WTC11 (cell line): Measurements from ENCODE around the gene SOS2. TPM values are rescaled to one million over a fixed set of nuclear protein-coding genes. Genes with fewer than 3 reads are reported as not detected.

Source experiments
- ATAC-seq: fragments of 200-7000 bp; cut with Tn5 transposase; 2 replicates; pipeline ENCODE4 v1.10.0; 2021; ENCODE audit warnings: mild to moderate bottlenecking, moderate library complexity
- CTCF ChIA-PET: fragments of 300-600 bp; sonication (Branson Sonifier 250); formaldehyde crosslinking; loops from one replicate; lab custom pipeline; 2021; ENCODE audit warnings: antibody characterized with exemption; lab: Charles Lee
- POLR2A ChIA-PET: fragments of 350-600 bp; sonication (Branson Sonifier 250); formaldehyde crosslinking; loops from one replicate; lab custom pipeline; 2021; ENCODE audit warnings: antibody characterized with exemption; lab: Charles Lee
- DNase-seq: peaks from one replicate; pipeline ENCODE4 v3.0.0; 2021; ENCODE audit warnings: low spot score
- H3K27ac Mint-ChIP-seq: 2 replicates; pipeline ENCODE4 v1.8.0; 2021; ENCODE audit warnings: mixed read lengths
- H3K27me3 Mint-ChIP-seq: 2 replicates; pipeline ENCODE4 v1.8.0; 2021; ENCODE audit warnings: low read depth, mild to moderate bottlenecking, moderate library complexity, mixed read lengths
- H3K36me3 Mint-ChIP-seq: 2 replicates; pipeline ENCODE4 v1.8.0; 2021; ENCODE audit warnings: mixed read lengths
- H3K4me1 Mint-ChIP-seq: 2 replicates; pipeline ENCODE4 v1.8.0; 2022; ENCODE audit warnings: mixed read lengths
- H3K4me3 Mint-ChIP-seq: 2 replicates; pipeline ENCODE4 v1.8.0; 2021; ENCODE audit warnings: mild to moderate bottlenecking, moderate library complexity, mixed read lengths
- H3K9me3 Mint-ChIP-seq: 2 replicates; pipeline ENCODE4 v1.8.0; 2021; ENCODE audit warnings: mixed read lengths
- ELF4 ChIP-seq: sonication (generic); formaldehyde crosslinking; IDR thresholded peaks from 2 replicates; pipeline ENCODE4 v1.8.1; 2022; ENCODE audit warnings: low read depth, mild to moderate bottlenecking, moderate library complexity, missing genetic modification reagents
- GTF2I ChIP-seq: fragments of 250-450 bp; sonication (Bioruptor Pico); conservative IDR thresholded peaks from 2 replicates; pipeline ENCODE4 v1.4.0; 2021; ENCODE audit warnings: mild to moderate bottlenecking
- NFATC4 ChIP-seq: fragments of 250-450 bp; sonication (Bioruptor Pico); IDR thresholded peaks from 2 replicates; pipeline ENCODE4 v1.9.0; 2021; ENCODE audit warnings: mild to moderate bottlenecking
- NR2C2 ChIP-seq: sonication (generic); formaldehyde crosslinking; IDR thresholded peaks from 2 replicates; pipeline ENCODE4 v1.8.0; 2022; ENCODE audit warnings: mild to moderate bottlenecking, missing genetic modification reagents
- RORB ChIP-seq: fragments of 250-450 bp; sonication (Bioruptor Pico); IDR thresholded peaks from 2 replicates; pipeline ENCODE4 v1.9.0; 2021; ENCODE audit warnings: mild to moderate bottlenecking
- SOX15 ChIP-seq: fragments of 250-450 bp; sonication (Bioruptor Pico); IDR thresholded peaks from 2 replicates; pipeline ENCODE4 v1.9.0; 2021; ENCODE audit warnings: mild to moderate bottlenecking
- TEAD1 ChIP-seq: sonication (generic); formaldehyde crosslinking; IDR thresholded peaks from 2 replicates; pipeline ENCODE4 v1.8.0; 2022; ENCODE audit warnings: mild to moderate bottlenecking, missing genetic modification reagents
- ZBTB21 ChIP-seq: sonication (generic); formaldehyde crosslinking; IDR thresholded peaks from 2 replicates; pipeline ENCODE4 v1.8.1; 2023; ENCODE audit warnings: mild to moderate bottlenecking, missing genetic modification reagents, borderline replicate concordance
- total RNA-seq: library from RNA; stranded (reverse); gene quantifications from 3 replicates; pipeline ENCODE4 v1.2.3, GENCODE V29; 2021
- TF ChIP-seq, protein P1 (sequence below): sonication (generic); formaldehyde crosslinking; IDR thresholded peaks from 2 replicates; pipeline ENCODE4 v1.8.0; 2022; ENCODE audit warnings: mild to moderate bottlenecking, missing genetic modification reagents
- TF ChIP-seq, protein P2 (sequence below): sonication (generic); formaldehyde crosslinking; IDR thresholded peaks from 2 replicates; pipeline ENCODE4 v1.8.0; 2023; ENCODE audit warnings: missing genetic modification reagents
- TF ChIP-seq, protein P3 (sequence below): sonication (generic); formaldehyde crosslinking; IDR thresholded peaks from 2 replicates; pipeline ENCODE4 v1.8.1; 2022; ENCODE audit warnings: mild to moderate bottlenecking, missing genetic modification reagents, moderate library complexity, borderline replicate concordance
- TF ChIP-seq, protein P4 (sequence below): fragments of 250-450 bp; sonication (Bioruptor Pico); IDR thresholded peaks from 2 replicates; pipeline ENCODE4 v1.9.0; 2021; ENCODE audit warnings: mild to moderate bottlenecking, borderline replicate concordance
- TF ChIP-seq, protein P5 (sequence below): sonication (generic); formaldehyde crosslinking; IDR thresholded peaks from 2 replicates; pipeline ENCODE4 v1.8.1; 2023; ENCODE audit warnings: mild to moderate bottlenecking, missing genetic modification reagents, moderate library complexity
- TF ChIP-seq, protein P6 (sequence below): sonication (generic); formaldehyde crosslinking; IDR thresholded peaks from 2 replicates; pipeline ENCODE4 v1.8.1; 2022; ENCODE audit warnings: low read depth, missing genetic modification reagents, borderline replicate concordance
- TF ChIP-seq, protein P7 (sequence below): sonication (generic); formaldehyde crosslinking; IDR thresholded peaks from 2 replicates; pipeline ENCODE4 v1.8.1; 2023; ENCODE audit warnings: mild to moderate bottlenecking, missing genetic modification reagents
- TF ChIP-seq, protein P8 (sequence below): sonication (generic); formaldehyde crosslinking; IDR thresholded peaks from 2 replicates; pipeline ENCODE4 v1.8.0; 2022; ENCODE audit warnings: mild to moderate bottlenecking, missing genetic modification reagents
- TF ChIP-seq, protein P9 (sequence below): sonication (generic); formaldehyde crosslinking; IDR thresholded peaks from 2 replicates; pipeline ENCODE4 v1.8.1; 2022; ENCODE audit warnings: low read depth, mild to moderate bottlenecking, moderate library complexity, missing genetic modification reagents, borderline replicate concordance

The SOS2 gene
- total RNA-seq, 1 experiment from 2014 or later: 11.0 TPM

DNA sequence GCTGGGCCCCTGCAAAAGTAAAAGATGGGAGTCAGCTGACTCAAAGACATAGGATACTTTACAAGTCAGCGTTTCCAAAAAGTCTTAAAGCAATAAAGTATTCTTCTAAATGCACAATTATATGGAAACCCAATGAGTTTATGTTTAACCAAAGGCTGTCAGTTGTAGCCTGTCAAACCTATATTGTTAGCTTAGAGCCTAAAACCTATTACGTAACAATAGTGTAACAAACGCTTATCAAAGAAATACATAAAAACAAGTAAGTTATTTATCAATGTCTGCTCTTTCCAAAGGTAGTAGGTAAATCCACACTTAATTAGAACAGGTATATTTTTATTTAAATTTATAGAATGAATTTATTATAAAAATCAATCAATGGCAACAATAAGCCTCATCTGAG is 15.9 kb upstream of the SOS2 start:
- ATAC-seq: no peak
- ChIA-PET POLR2A (no interaction called here), CTCF (no interaction called here)
- H3K4me3 Mint-ChIP-seq: no peak overlapping the region
- H3K27ac Mint-ChIP-seq: no peak overlapping the region
- H3K27me3 Mint-ChIP-seq: no peaks in the 10 kb centered on the region
- H3K9me3 Mint-ChIP-seq: peaks cover under 1% of the 10 kb centered on the region; the same call in 1 of the 2 replicates
- peaks cover 22% of the 10 kb centered on the region for H3K36me3 Mint-ChIP-seq
- DNase-seq: no peak
- H3K4me1 Mint-ChIP-seq: no peaks in the 10 kb centered on the region
- TF ChIP-seq GTF2I (CRISPR knock-in tag) (no peak), NFATC4 (CRISPR knock-in tag) (no peak), TEAD1 (CRISPR knock-in tag) (no peak), SOX15 (CRISPR knock-in tag) (no peak), ZBTB21 (CRISPR knock-in tag) (no peak)
- TF ChIP-seq, protein P1, sequence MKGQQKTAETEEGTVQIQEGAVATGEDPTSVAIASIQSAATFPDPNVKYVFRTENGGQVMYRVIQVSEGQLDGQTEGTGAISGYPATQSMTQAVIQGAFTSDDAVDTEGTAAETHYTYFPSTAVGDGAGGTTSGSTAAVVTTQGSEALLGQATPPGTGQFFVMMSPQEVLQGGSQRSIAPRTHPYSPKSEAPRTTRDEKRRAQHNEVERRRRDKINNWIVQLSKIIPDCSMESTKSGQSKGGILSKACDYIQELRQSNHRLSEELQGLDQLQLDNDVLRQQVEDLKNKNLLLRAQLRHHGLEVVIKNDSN (CRISPR knock-in tag): no peak
- TF ChIP-seq, protein P2, sequence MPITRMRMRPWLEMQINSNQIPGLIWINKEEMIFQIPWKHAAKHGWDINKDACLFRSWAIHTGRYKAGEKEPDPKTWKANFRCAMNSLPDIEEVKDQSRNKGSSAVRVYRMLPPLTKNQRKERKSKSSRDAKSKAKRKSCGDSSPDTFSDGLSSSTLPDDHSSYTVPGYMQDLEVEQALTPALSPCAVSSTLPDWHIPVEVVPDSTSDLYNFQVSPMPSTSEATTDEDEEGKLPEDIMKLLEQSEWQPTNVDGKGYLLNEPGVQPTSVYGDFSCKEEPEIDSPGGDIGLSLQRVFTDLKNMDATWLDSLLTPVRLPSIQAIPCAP (CRISPR knock-in tag): no peak
- TF ChIP-seq, protein P3, sequence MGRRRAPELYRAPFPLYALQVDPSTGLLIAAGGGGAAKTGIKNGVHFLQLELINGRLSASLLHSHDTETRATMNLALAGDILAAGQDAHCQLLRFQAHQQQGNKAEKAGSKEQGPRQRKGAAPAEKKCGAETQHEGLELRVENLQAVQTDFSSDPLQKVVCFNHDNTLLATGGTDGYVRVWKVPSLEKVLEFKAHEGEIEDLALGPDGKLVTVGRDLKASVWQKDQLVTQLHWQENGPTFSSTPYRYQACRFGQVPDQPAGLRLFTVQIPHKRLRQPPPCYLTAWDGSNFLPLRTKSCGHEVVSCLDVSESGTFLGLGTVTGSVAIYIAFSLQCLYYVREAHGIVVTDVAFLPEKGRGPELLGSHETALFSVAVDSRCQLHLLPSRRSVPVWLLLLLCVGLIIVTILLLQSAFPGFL (CRISPR knock-in tag): no peak
- TF ChIP-seq, protein P4, sequence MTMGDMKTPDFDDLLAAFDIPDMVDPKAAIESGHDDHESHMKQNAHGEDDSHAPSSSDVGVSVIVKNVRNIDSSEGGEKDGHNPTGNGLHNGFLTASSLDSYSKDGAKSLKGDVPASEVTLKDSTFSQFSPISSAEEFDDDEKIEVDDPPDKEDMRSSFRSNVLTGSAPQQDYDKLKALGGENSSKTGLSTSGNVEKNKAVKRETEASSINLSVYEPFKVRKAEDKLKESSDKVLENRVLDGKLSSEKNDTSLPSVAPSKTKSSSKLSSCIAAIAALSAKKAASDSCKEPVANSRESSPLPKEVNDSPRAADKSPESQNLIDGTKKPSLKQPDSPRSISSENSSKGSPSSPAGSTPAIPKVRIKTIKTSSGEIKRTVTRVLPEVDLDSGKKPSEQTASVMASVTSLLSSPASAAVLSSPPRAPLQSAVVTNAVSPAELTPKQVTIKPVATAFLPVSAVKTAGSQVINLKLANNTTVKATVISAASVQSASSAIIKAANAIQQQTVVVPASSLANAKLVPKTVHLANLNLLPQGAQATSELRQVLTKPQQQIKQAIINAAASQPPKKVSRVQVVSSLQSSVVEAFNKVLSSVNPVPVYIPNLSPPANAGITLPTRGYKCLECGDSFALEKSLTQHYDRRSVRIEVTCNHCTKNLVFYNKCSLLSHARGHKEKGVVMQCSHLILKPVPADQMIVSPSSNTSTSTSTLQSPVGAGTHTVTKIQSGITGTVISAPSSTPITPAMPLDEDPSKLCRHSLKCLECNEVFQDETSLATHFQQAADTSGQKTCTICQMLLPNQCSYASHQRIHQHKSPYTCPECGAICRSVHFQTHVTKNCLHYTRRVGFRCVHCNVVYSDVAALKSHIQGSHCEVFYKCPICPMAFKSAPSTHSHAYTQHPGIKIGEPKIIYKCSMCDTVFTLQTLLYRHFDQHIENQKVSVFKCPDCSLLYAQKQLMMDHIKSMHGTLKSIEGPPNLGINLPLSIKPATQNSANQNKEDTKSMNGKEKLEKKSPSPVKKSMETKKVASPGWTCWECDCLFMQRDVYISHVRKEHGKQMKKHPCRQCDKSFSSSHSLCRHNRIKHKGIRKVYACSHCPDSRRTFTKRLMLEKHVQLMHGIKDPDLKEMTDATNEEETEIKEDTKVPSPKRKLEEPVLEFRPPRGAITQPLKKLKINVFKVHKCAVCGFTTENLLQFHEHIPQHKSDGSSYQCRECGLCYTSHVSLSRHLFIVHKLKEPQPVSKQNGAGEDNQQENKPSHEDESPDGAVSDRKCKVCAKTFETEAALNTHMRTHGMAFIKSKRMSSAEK: no peak
- TF ChIP-seq, protein P5, sequence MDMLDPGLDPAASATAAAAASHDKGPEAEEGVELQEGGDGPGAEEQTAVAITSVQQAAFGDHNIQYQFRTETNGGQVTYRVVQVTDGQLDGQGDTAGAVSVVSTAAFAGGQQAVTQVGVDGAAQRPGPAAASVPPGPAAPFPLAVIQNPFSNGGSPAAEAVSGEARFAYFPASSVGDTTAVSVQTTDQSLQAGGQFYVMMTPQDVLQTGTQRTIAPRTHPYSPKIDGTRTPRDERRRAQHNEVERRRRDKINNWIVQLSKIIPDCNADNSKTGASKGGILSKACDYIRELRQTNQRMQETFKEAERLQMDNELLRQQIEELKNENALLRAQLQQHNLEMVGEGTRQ (CRISPR knock-in tag): no peak

DNA sequence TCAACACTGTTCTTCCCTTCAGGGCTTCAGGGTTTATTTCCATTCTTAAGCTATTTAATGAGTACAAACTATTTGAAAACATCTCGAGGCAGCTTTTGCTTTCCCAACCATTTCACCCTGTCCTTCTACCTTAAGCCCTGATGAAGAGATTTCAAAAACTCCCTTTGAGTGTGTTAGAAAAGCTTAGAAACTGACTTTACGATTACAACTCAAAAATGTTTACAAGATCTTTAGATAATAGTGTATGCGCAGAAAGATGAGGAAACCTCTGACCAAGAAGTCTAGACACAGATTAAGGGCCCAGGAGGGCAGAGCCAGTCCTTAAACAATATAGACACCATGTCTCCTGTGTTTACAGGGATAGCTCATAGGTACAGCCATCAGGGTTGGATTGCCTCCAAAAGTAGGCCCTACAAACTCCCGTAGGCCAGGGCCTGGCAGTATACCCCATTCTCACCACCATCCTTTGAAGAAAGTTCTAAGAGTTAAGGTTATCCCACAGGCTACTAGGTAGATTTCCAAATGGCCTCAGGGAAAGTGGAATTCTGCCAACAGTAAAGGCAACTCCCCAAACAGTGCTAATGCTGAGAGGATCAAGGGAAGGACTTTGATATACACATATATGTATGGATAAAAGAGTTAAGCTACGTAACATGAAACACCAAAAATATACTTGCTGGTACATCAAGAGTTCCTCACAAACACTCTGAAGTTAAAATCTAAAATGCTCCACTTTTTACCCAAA is 11.4 kb upstream of the SOS2 start:
- ATAC-seq (no peak), DNase-seq (no peak)
- Mint-ChIP-seq H3K4me3 (no peak overlapping the region), H3K27me3 (no peaks in the 10 kb centered on the region), H3K4me1 (no peaks in the 10 kb centered on the region), H3K36me3 (peaks cover 10% of the 10 kb centered on the region), H3K27ac (no peak overlapping the region), H3K9me3 (no peaks in the 10 kb centered on the region)
- ChIA-PET POLR2A (no interaction called here), CTCF (no interaction called here)
- TF ChIP-seq, protein P6, sequence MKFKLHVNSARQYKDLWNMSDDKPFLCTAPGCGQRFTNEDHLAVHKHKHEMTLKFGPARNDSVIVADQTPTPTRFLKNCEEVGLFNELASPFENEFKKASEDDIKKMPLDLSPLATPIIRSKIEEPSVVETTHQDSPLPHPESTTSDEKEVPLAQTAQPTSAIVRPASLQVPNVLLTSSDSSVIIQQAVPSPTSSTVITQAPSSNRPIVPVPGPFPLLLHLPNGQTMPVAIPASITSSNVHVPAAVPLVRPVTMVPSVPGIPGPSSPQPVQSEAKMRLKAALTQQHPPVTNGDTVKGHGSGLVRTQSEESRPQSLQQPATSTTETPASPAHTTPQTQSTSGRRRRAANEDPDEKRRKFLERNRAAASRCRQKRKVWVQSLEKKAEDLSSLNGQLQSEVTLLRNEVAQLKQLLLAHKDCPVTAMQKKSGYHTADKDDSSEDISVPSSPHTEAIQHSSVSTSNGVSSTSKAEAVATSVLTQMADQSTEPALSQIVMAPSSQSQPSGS (CRISPR knock-in tag): no peak
- TF ChIP-seq, protein P7, sequence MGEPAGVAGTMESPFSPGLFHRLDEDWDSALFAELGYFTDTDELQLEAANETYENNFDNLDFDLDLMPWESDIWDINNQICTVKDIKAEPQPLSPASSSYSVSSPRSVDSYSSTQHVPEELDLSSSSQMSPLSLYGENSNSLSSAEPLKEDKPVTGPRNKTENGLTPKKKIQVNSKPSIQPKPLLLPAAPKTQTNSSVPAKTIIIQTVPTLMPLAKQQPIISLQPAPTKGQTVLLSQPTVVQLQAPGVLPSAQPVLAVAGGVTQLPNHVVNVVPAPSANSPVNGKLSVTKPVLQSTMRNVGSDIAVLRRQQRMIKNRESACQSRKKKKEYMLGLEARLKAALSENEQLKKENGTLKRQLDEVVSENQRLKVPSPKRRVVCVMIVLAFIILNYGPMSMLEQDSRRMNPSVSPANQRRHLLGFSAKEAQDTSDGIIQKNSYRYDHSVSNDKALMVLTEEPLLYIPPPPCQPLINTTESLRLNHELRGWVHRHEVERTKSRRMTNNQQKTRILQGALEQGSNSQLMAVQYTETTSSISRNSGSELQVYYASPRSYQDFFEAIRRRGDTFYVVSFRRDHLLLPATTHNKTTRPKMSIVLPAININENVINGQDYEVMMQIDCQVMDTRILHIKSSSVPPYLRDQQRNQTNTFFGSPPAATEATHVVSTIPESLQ (CRISPR knock-in tag): no peak
- TF ChIP-seq RORB (CRISPR knock-in tag) (no peak), ELF4 (CRISPR knock-in tag) (no peak), NR2C2 (CRISPR knock-in tag) (no peak)
- TF ChIP-seq, protein P8, sequence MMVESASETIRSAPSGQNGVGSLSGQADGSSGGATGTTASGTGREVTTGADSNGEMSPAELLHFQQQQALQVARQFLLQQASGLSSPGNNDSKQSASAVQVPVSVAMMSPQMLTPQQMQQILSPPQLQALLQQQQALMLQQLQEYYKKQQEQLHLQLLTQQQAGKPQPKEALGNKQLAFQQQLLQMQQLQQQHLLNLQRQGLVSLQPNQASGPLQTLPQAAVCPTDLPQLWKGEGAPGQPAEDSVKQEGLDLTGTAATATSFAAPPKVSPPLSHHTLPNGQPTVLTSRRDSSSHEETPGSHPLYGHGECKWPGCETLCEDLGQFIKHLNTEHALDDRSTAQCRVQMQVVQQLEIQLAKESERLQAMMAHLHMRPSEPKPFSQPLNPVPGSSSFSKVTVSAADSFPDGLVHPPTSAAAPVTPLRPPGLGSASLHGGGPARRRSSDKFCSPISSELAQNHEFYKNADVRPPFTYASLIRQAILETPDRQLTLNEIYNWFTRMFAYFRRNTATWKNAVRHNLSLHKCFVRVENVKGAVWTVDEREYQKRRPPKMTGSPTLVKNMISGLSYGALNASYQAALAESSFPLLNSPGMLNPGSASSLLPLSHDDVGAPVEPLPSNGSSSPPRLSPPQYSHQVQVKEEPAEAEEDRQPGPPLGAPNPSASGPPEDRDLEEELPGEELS (CRISPR knock-in tag): no peak
- TF ChIP-seq, protein P9, sequence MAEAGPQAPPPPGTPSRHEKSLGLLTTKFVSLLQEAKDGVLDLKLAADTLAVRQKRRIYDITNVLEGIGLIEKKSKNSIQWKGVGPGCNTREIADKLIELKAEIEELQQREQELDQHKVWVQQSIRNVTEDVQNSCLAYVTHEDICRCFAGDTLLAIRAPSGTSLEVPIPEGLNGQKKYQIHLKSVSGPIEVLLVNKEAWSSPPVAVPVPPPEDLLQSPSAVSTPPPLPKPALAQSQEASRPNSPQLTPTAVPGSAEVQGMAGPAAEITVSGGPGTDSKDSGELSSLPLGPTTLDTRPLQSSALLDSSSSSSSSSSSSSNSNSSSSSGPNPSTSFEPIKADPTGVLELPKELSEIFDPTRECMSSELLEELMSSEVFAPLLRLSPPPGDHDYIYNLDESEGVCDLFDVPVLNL (CRISPR knock-in tag): no peak
